Activated CD8-positive, alpha-beta memory T cell treated with anti-CD3 and anti-CD28 coated beads, Interleukin-2, amount 10 ng/mL, durations not matched to agents 7 days and 5 days (primary cell): ENCODE results near the gene ZNF555. TPM values are rescaled to one million over a fixed set of nuclear protein-coding genes. Genes with fewer than 3 reads are reported as not detected.
"Not testable (repeated sequence)": the region's sequence is repeated elsewhere in the genome, so short reads cannot be mapped to it uniquely, and the experiment has no call there.

Experiments used
- ATAC-seq: fragments of 150-1000 bp; cut with Tn5 transposase; one replicate; pipeline ENCODE4 v1.10.0; 2021; ENCODE audit warnings: moderate library complexity
- CTCF ChIA-PET: fragments of 350-600 bp; sonication (Branson Sonifier 250); formaldehyde crosslinking; loops from one replicate; lab custom pipeline; 2021; ENCODE audit warnings: antibody characterized with exemption; lab: Charles Lee
- DNase-seq: peaks from one replicate; pipeline ENCODE4 v3.0.0-alpha.2; 2020
- H3K27ac Mint-ChIP-seq: one replicate; pipeline ENCODE4 v1.8.0; 2021; ENCODE audit warnings: mild to moderate bottlenecking, mixed read lengths
- H3K27me3 Mint-ChIP-seq: one replicate; pipeline ENCODE4 v1.8.0; 2021; ENCODE audit warnings: mixed read lengths
- H3K36me3 Mint-ChIP-seq: one replicate; pipeline ENCODE4 v1.8.0; 2021; ENCODE audit warnings: mild to moderate bottlenecking, mixed read lengths
- H3K4me1 Mint-ChIP-seq: one replicate; pipeline ENCODE4 v1.8.0; 2021; ENCODE audit warnings: mixed read lengths
- H3K4me3 Mint-ChIP-seq: one replicate; pipeline ENCODE4 v1.8.0; 2021; ENCODE audit warnings: mild to moderate bottlenecking, moderate library complexity, mixed read lengths
- H3K9me3 Mint-ChIP-seq: one replicate; pipeline ENCODE4 v1.8.0; 2022; ENCODE audit warnings: low read depth, mixed read lengths
- total RNA-seq, 2 experiments: library from RNA; stranded (reverse); gene quantifications; one replicate each; pipeline ENCODE4 v1.2.3, GENCODE V29; 2021

ZNF555 gene
- total RNA-seq, 2 experiments from 2014 or later: 2.5 to 3.1 TPM

- H3K27me3 Mint-ChIP-seq: no peaks in the 10 kb centered on the region
- peaks cover 5% of the 10 kb centered on the region for H3K9me3 Mint-ChIP-seq
- H3K27ac Mint-ChIP-seq: no peak overlapping the region
- H3K4me1 Mint-ChIP-seq: no peaks in the 10 kb centered on the region
- no peak for DNase-seq
- CTCF ChIA-PET: no interaction called here
- peaks cover 3% of the 10 kb centered on the region for H3K36me3 Mint-ChIP-seq
- ATAC-seq: no peak
- H3K4me3 Mint-ChIP-seq: no peak overlapping the region
These were observed 42.6 kb downstream of the ZNF555 start for GRCh38 chr19:2883686-2884439.

GRCh38 chr19:2885736-2886135, 44.5 kb downstream of the ZNF555 start:
- no peaks in the 10 kb centered on the region for H3K36me3 Mint-ChIP-seq
- H3K9me3 Mint-ChIP-seq: peaks cover 2% of the 10 kb centered on the region
- ATAC-seq (no peak), DNase-seq (no peak)
- no peaks in the 10 kb centered on the region for H3K4me1 Mint-ChIP-seq
- no peaks in the 10 kb centered on the region for H3K27me3 Mint-ChIP-seq
- H3K27ac Mint-ChIP-seq: no peak overlapping the region
- no peak overlapping the region for H3K4me3 Mint-ChIP-seq
- CTCF ChIA-PET: no interaction called here

GRCh38 chr19:2887391-2887914, 46.2 kb downstream of the ZNF555 start:
- H3K4me1 Mint-ChIP-seq: peaks cover 2% of the 10 kb centered on the region
- no peak for ATAC-seq
- H3K4me3 Mint-ChIP-seq: no peak overlapping the region
- CTCF ChIA-PET: interaction anchor here (0.6 to 2.8 kb wide), 21 partner anchors 11 to 417 kb away, joined by 3 to 22 read pairs (median 4); partner anchors contain the start of genes THOP1, ZNF555 and ZNF57
- H3K36me3 Mint-ChIP-seq: no peaks in the 10 kb centered on the region
- H3K27me3 Mint-ChIP-seq: no peaks in the 10 kb centered on the region
- peaks cover 2% of the 10 kb centered on the region for H3K9me3 Mint-ChIP-seq
- H3K27ac Mint-ChIP-seq: no peak overlapping the region
- no peak for DNase-seq

- no peaks in the 10 kb centered on the region for H3K27me3 Mint-ChIP-seq
- H3K4me1 Mint-ChIP-seq: peaks cover 2% of the 10 kb centered on the region
- no peaks in the 10 kb centered on the region for H3K36me3 Mint-ChIP-seq
- H3K27ac Mint-ChIP-seq: peak overlapping the region; percentile 46
- CTCF ChIA-PET: interaction anchor here (1.0 to 2.8 kb wide), 4 partner anchors 10 to 171 kb away, joined by 3 to 22 read pairs (median 8); partner anchors contain the start of gene ZNF57
- no peaks in the 10 kb centered on the region for H3K9me3 Mint-ChIP-seq
- DNase-seq (peak; percentile 65), ATAC-seq (peak; percentile 60)
- H3K4me3 Mint-ChIP-seq: peak overlapping the region; percentile 28
These were observed 47.5 kb downstream of the ZNF555 start for GRCh38 chr19:2888731-2889224.

GRCh38 chr19:2890531-2890930, 49.3 kb downstream of the ZNF555 start:
- DNase-seq, H3K4me1 Mint-ChIP-seq, H3K36me3 Mint-ChIP-seq, ATAC-seq, H3K27ac Mint-ChIP-seq, H3K27me3 Mint-ChIP-seq, CTCF ChIA-PET, H3K4me3 Mint-ChIP-seq, H3K9me3 Mint-ChIP-seq: not testable (repeated sequence)

GRCh38 chr19:2896694-2897093, 55.4 kb downstream of the ZNF555 start:
- no peak for DNase-seq
- Mint-ChIP-seq H3K4me3 (no peak overlapping the region), H3K4me1 (peaks cover 8% of the 10 kb centered on the region), H3K9me3 (peaks cover 14% of the 10 kb centered on the region), H3K27ac (no peak overlapping the region), H3K36me3 (peaks cover 6% of the 10 kb centered on the region), H3K27me3 (no peaks in the 10 kb centered on the region)
- CTCF ChIA-PET: no interaction called here
- ATAC-seq: no peak

GRCh38 chr19:2900296-2901252, 59.3 kb downstream of the ZNF555 start, which contains the start of gene ZNF57:
ZNF57 (plus strand) TSS chr19:2900928; CDS start chr19:2901046, 118 bp downstream.
- Mint-ChIP-seq H3K27ac (peak within 1 kb of the TSS; percentile 96), H3K4me1 (peaks cover 19% of the 10 kb centered on the region), H3K27me3 (no peaks in the 10 kb centered on the region), H3K4me3 (peak within 1 kb of the TSS; percentile 94), H3K9me3 (peaks cover 11% of the 10 kb centered on the region), H3K36me3 (peaks cover 7% of the 10 kb centered on the region)
- peak; percentile 99 for DNase-seq
- CTCF ChIA-PET: interaction anchor here (0.7 to 1.9 kb wide), 7 partner anchors 13 to 253 kb away, joined by 3 to 11 read pairs (median 5); partner anchors contain the start of gene ZNF555
- peak; percentile 99 for ATAC-seq

- Mint-ChIP-seq H3K27ac (no peak overlapping the region), H3K27me3 (no peaks in the 10 kb centered on the region), H3K36me3 (peaks cover 12% of the 10 kb centered on the region), H3K4me1 (peaks cover 19% of the 10 kb centered on the region), H3K9me3 (peaks cover under 1% of the 10 kb centered on the region), H3K4me3 (no peak overlapping the region)
- no peak for ATAC-seq
- DNase-seq: no peak
- CTCF ChIA-PET: interaction anchor here (1.1 kb wide), 1 partner anchor 47 kb away, joined by 4 read pairs; no protein-coding TSS in a partner anchor
These were observed 61.4 kb downstream of the ZNF555 start for GRCh38 chr19:2902590-2903218.

GRCh38 chr19:2903326-2903725, 62.1 kb downstream of the ZNF555 start:
- Mint-ChIP-seq H3K36me3 (peaks cover 13% of the 10 kb centered on the region), H3K4me1 (peaks cover 19% of the 10 kb centered on the region)
- DNase-seq, H3K27ac Mint-ChIP-seq, H3K9me3 Mint-ChIP-seq, H3K27me3 Mint-ChIP-seq, ATAC-seq, H3K4me3 Mint-ChIP-seq: not testable (repeated sequence)
- CTCF ChIA-PET: interaction anchor here (0.7 kb wide), 1 partner anchor 101 kb away, joined by 3 read pairs; no protein-coding TSS in a partner anchor

- DNase-seq (no peak), ATAC-seq (no peak)
- Mint-ChIP-seq H3K9me3 (peaks cover 6% of the 10 kb centered on the region), H3K27me3 (no peaks in the 10 kb centered on the region), H3K27ac (no peak overlapping the region), H3K4me1 (peaks cover 22% of the 10 kb centered on the region), H3K36me3 (peaks cover 21% of the 10 kb centered on the region), H3K4me3 (no peak overlapping the region)
- CTCF ChIA-PET: interaction anchor here (1.0 kb wide), 1 partner anchor 45 kb away, joined by 3 read pairs; no protein-coding TSS in a partner anchor
These were observed 64.7 kb downstream of the ZNF555 start for GRCh38 chr19:2905918-2906519.

- Mint-ChIP-seq H3K27ac (no peak overlapping the region), H3K9me3 (peaks cover 9% of the 10 kb centered on the region), H3K36me3 (peaks cover 24% of the 10 kb centered on the region), H3K4me3 (no peak overlapping the region), H3K27me3 (no peaks in the 10 kb centered on the region), H3K4me1 (peaks cover 23% of the 10 kb centered on the region)
- DNase-seq (no peak), ATAC-seq (no peak)
- CTCF ChIA-PET: interaction anchor here (1.0 kb wide), 1 partner anchor 44 kb away, joined by 3 read pairs; no protein-coding TSS in a partner anchor
These were observed 65.4 kb downstream of the ZNF555 start for GRCh38 chr19:2906631-2907195.
